ENCODE data around the gene PPM1H. TPM values are rescaled to one million over a fixed set of nuclear protein-coding genes. Genes with fewer than 3 reads are reported as not detected.

PPM1H gene
- total RNA-seq, 5 donors from 2014 or later (not counting 1 experiment from before 2014, with no cell fraction given): 0.18 to 0.82 (median 0.42) TPM

- WGBS (ENCODE audit: insufficient coverage): no CpG with 5 or more reads among the region's 1 CpG
- no peak overlapping the region for H3K27ac Mint-ChIP-seq
- ChIA-PET CTCF (no interaction called here), POLR2A (no interaction called here)
- no peak overlapping the region for H3K4me3 Mint-ChIP-seq
- H3K4me1 ChIP-seq (ENCODE audit: control insufficient read depth in 1 of 2, extremely low read depth in 1 of 2, insufficient read depth in 2 of 2, low read length in 2 of 2): no peaks in the 10 kb centered on the region
- DNase-seq (no peak), ATAC-seq (replicated peaks in 1 of 4) (no peak)
- H3K9me3 ChIP-seq: no peaks in the 10 kb centered on the region
- no peaks in the 10 kb centered on the region for H3K4me1 Mint-ChIP-seq
- H3K9me3 Mint-ChIP-seq: no peaks in the 10 kb centered on the region
- H3K27me3 ChIP-seq (replicated peaks in 1 of 2; ENCODE audit: control insufficient read depth in 2 of 2, extremely low read depth in 1 of 2, insufficient read depth in 2 of 2, low read length in 1 of 2): no peaks in the 10 kb centered on the region
- no peak overlapping the region for H3K4me3 ChIP-seq (ENCODE audit: control insufficient read depth in 1 of 2, extremely low read depth in 1 of 2, low read length in 1 of 2)
- no peak overlapping the region for H3K27ac ChIP-seq (ENCODE audit: low read length)
- peaks cover 2 to 3% of the 10 kb centered on the region in 2 donors for H3K27me3 Mint-ChIP-seq
- no peaks in the 10 kb centered on the region for H3K36me3 ChIP-seq (ENCODE audit: control insufficient read depth in 2 of 2, extremely low read depth in 1 of 2, insufficient read depth in 1 of 2, low read length in 1 of 2)
- H3K36me3 Mint-ChIP-seq: no peaks in the 10 kb centered on the region
Observed at GRCh38 chr12:62856454-62856853, 78.5 kb downstream of the PPM1H start.

GRCh38 chr12:62854024-62854423 lies 80.9 kb downstream of the PPM1H start:
- H3K27me3 Mint-ChIP-seq: peaks cover 3% of the 10 kb centered on the region in 2 donors
- ChIA-PET CTCF (no interaction called here), POLR2A (no interaction called here)
- H3K36me3 Mint-ChIP-seq: no peaks in the 10 kb centered on the region
- Histone ChIP-seq H3K27ac (ENCODE audit: low read length) (no peak overlapping the region), H3K4me1 (ENCODE audit: control insufficient read depth in 1 of 2, extremely low read depth in 1 of 2, insufficient read depth in 2 of 2, low read length in 2 of 2) (no peaks in the 10 kb centered on the region), H3K9me3 (no peaks in the 10 kb centered on the region), H3K36me3 (ENCODE audit: control insufficient read depth in 2 of 2, extremely low read depth in 1 of 2, insufficient read depth in 1 of 2, low read length in 1 of 2) (no peaks in the 10 kb centered on the region), H3K4me3 (ENCODE audit: control insufficient read depth in 1 of 2, extremely low read depth in 1 of 2, low read length in 1 of 2) (no peak overlapping the region), H3K27me3 (replicated peaks in 1 of 2; ENCODE audit: control insufficient read depth in 2 of 2, extremely low read depth in 1 of 2, insufficient read depth in 2 of 2, low read length in 1 of 2) (no peaks in the 10 kb centered on the region)
- WGBS (ENCODE audit: insufficient coverage): 100% methylated on average over 1 of the region's 4 CpGs
- ATAC-seq (replicated peaks in 1 of 4): no peak
- no peaks in the 10 kb centered on the region for H3K9me3 Mint-ChIP-seq
- no peak for DNase-seq
- H3K27ac Mint-ChIP-seq: no peak overlapping the region
- H3K4me1 Mint-ChIP-seq: no peaks in the 10 kb centered on the region
- H3K4me3 Mint-ChIP-seq: no peak overlapping the region

- H3K36me3 ChIP-seq (ENCODE audit: control insufficient read depth in 2 of 2, extremely low read depth in 1 of 2, insufficient read depth in 1 of 2, low read length in 1 of 2): no peaks in the 10 kb centered on the region
- Mint-ChIP-seq H3K9me3 (no peaks in the 10 kb centered on the region), H3K4me1 (no peaks in the 10 kb centered on the region), H3K36me3 (no peaks in the 10 kb centered on the region), H3K4me3 (no peak overlapping the region), H3K27me3 (peaks cover 6 to 9% of the 10 kb centered on the region in 2 donors), H3K27ac (no peak overlapping the region)
- WGBS (ENCODE audit: insufficient coverage): no CpG with 5 or more reads among the region's 1 CpG
- no peaks in the 10 kb centered on the region for H3K27me3 ChIP-seq (replicated peaks in 1 of 2; ENCODE audit: control insufficient read depth in 2 of 2, extremely low read depth in 1 of 2, insufficient read depth in 2 of 2, low read length in 1 of 2)
- CTCF ChIA-PET: no interaction called here
- H3K4me3 ChIP-seq (ENCODE audit: control insufficient read depth in 1 of 2, extremely low read depth in 1 of 2, low read length in 1 of 2): no peak overlapping the region
- POLR2A ChIA-PET: no interaction called here
- H3K27ac ChIP-seq (ENCODE audit: low read length): no peak overlapping the region
- ATAC-seq (replicated peaks in 1 of 4) (no peak), DNase-seq (no peak)
- H3K9me3 ChIP-seq: no peaks in the 10 kb centered on the region
- H3K4me1 ChIP-seq (ENCODE audit: control insufficient read depth in 1 of 2, extremely low read depth in 1 of 2, insufficient read depth in 2 of 2, low read length in 2 of 2): no peaks in the 10 kb centered on the region
Observed at GRCh38 chr12:62849398-62849797, 85.6 kb downstream of the PPM1H start.

GRCh38 chr12:62848418-62848817 lies 86.5 kb downstream of the PPM1H start:
- POLR2A ChIA-PET: no interaction called here
- WGBS (ENCODE audit: insufficient coverage): no CpG with 5 or more reads among the region's 2 CpGs
- no peak overlapping the region for H3K27ac ChIP-seq (ENCODE audit: low read length)

GRCh38 chr12:62847709-62848108 lies 87.2 kb downstream of the PPM1H start:
- no CpG with 5 or more reads among the region's 2 CpGs for WGBS (ENCODE audit: insufficient coverage)
- H3K9me3 ChIP-seq: no peaks in the 10 kb centered on the region
- DNase-seq (no peak), ATAC-seq (replicated peaks in 1 of 4) (no peak)
- no peak overlapping the region for H3K4me3 ChIP-seq (ENCODE audit: control insufficient read depth in 1 of 2, extremely low read depth in 1 of 2, low read length in 1 of 2)
- no peaks in the 10 kb centered on the region for H3K36me3 Mint-ChIP-seq
- POLR2A ChIA-PET: no interaction called here
- no peaks in the 10 kb centered on the region for H3K27me3 ChIP-seq (replicated peaks in 1 of 2; ENCODE audit: control insufficient read depth in 2 of 2, extremely low read depth in 1 of 2, insufficient read depth in 2 of 2, low read length in 1 of 2)
- no peaks in the 10 kb centered on the region for H3K4me1 Mint-ChIP-seq
- H3K4me3 Mint-ChIP-seq: no peak overlapping the region
- H3K9me3 Mint-ChIP-seq: no peaks in the 10 kb centered on the region
- no peak overlapping the region for H3K27ac ChIP-seq (ENCODE audit: low read length)
- H3K36me3 ChIP-seq (ENCODE audit: control insufficient read depth in 2 of 2, extremely low read depth in 1 of 2, insufficient read depth in 1 of 2, low read length in 1 of 2): no peaks in the 10 kb centered on the region
- H3K4me1 ChIP-seq (ENCODE audit: control insufficient read depth in 1 of 2, extremely low read depth in 1 of 2, insufficient read depth in 2 of 2, low read length in 2 of 2): no peaks in the 10 kb centered on the region
- CTCF ChIA-PET: no interaction called here
- H3K27ac Mint-ChIP-seq: no peak overlapping the region
- H3K27me3 Mint-ChIP-seq: peaks cover 6 to 9% of the 10 kb centered on the region in 2 donors

More at GRCh38 chr12:62848418-62848817, 86.5 kb downstream of the PPM1H start:
- no peak overlapping the region for H3K4me3 ChIP-seq (ENCODE audit: control insufficient read depth in 1 of 2, extremely low read depth in 1 of 2, low read length in 1 of 2)
- Mint-ChIP-seq H3K27ac (no peak overlapping the region), H3K4me3 (no peak overlapping the region), H3K27me3 (peaks cover 6 to 9% of the 10 kb centered on the region in 2 donors), H3K4me1 (no peaks in the 10 kb centered on the region), H3K9me3 (no peaks in the 10 kb centered on the region), H3K36me3 (no peaks in the 10 kb centered on the region)
- CTCF ChIA-PET: interaction anchor here in 1 of 2 donors (0.6 kb wide), 1 partner anchor 61 kb away, joined by 3 read pairs; no protein-coding TSS in a partner anchor
- no peaks in the 10 kb centered on the region for H3K27me3 ChIP-seq (replicated peaks in 1 of 2; ENCODE audit: control insufficient read depth in 2 of 2, extremely low read depth in 1 of 2, insufficient read depth in 2 of 2, low read length in 1 of 2)
- no peak for ATAC-seq (replicated peaks in 1 of 4)
- H3K9me3 ChIP-seq: no peaks in the 10 kb centered on the region
- DNase-seq: no peak
- H3K36me3 ChIP-seq (ENCODE audit: control insufficient read depth in 2 of 2, extremely low read depth in 1 of 2, insufficient read depth in 1 of 2, low read length in 1 of 2): no peaks in the 10 kb centered on the region
- H3K4me1 ChIP-seq (ENCODE audit: control insufficient read depth in 1 of 2, extremely low read depth in 1 of 2, insufficient read depth in 2 of 2, low read length in 2 of 2): no peaks in the 10 kb centered on the region

- Mint-ChIP-seq H3K27ac (no peak overlapping the region), H3K4me3 (no peak overlapping the region), H3K9me3 (no peaks in the 10 kb centered on the region), H3K36me3 (no peaks in the 10 kb centered on the region), H3K4me1 (no peaks in the 10 kb centered on the region), H3K27me3 (peaks cover 6 to 9% of the 10 kb centered on the region in 2 donors)
- H3K4me3 ChIP-seq (ENCODE audit: control insufficient read depth in 1 of 2, extremely low read depth in 1 of 2, low read length in 1 of 2): no peak overlapping the region
- DNase-seq: no peak
- ChIA-PET POLR2A (no interaction called here), CTCF (interaction anchor here (0.6 kb wide), 2 partner anchors 53 to 723 kb away, joined by 3 to 5 read pairs; no protein-coding TSS in a partner anchor)
- no peaks in the 10 kb centered on the region for H3K4me1 ChIP-seq (ENCODE audit: control insufficient read depth in 1 of 2, extremely low read depth in 1 of 2, insufficient read depth in 2 of 2, low read length in 2 of 2)
- H3K9me3 ChIP-seq: no peaks in the 10 kb centered on the region
- no peak for ATAC-seq (replicated peaks in 1 of 4)
- H3K27me3 ChIP-seq (replicated peaks in 1 of 2; ENCODE audit: control insufficient read depth in 2 of 2, extremely low read depth in 1 of 2, insufficient read depth in 2 of 2, low read length in 1 of 2): no peaks in the 10 kb centered on the region
- 83% methylated on average over 3 of the region's 4 CpGs for WGBS (ENCODE audit: insufficient coverage)
- H3K36me3 ChIP-seq (ENCODE audit: control insufficient read depth in 2 of 2, extremely low read depth in 1 of 2, insufficient read depth in 1 of 2, low read length in 1 of 2): no peaks in the 10 kb centered on the region
- H3K27ac ChIP-seq (ENCODE audit: low read length): no peak overlapping the region
Observed at GRCh38 chr12:62846491-62846890, 88.5 kb downstream of the PPM1H start.

- WGBS (ENCODE audit: insufficient coverage): 71% methylated on average over 1 of the region's 2 CpGs
- no peaks in the 10 kb centered on the region for H3K9me3 Mint-ChIP-seq
- H3K4me3 Mint-ChIP-seq: no peak overlapping the region
Observed at GRCh38 chr12:62844915-62845314, 90.0 kb downstream of the PPM1H start.

More at GRCh38 chr12:62844915-62845314, 90.0 kb downstream of the PPM1H start:
- Histone ChIP-seq H3K27me3 (replicated peaks in 1 of 2; ENCODE audit: control insufficient read depth in 2 of 2, extremely low read depth in 1 of 2, insufficient read depth in 2 of 2, low read length in 1 of 2) (no peaks in the 10 kb centered on the region), H3K4me1 (ENCODE audit: control insufficient read depth in 1 of 2, extremely low read depth in 1 of 2, insufficient read depth in 2 of 2, low read length in 2 of 2) (no peaks in the 10 kb centered on the region), H3K27ac (ENCODE audit: low read length) (no peak overlapping the region), H3K9me3 (no peaks in the 10 kb centered on the region), H3K36me3 (ENCODE audit: control insufficient read depth in 2 of 2, extremely low read depth in 1 of 2, insufficient read depth in 1 of 2, low read length in 1 of 2) (no peaks in the 10 kb centered on the region), H3K4me3 (ENCODE audit: control insufficient read depth in 1 of 2, extremely low read depth in 1 of 2, low read length in 1 of 2) (no peak overlapping the region)
- Mint-ChIP-seq H3K4me1 (no peaks in the 10 kb centered on the region), H3K27ac (no peak overlapping the region), H3K36me3 (no peaks in the 10 kb centered on the region), H3K27me3 (peaks cover 9 to 10% of the 10 kb centered on the region in 2 donors)
- ChIA-PET CTCF (no interaction called here), POLR2A (no interaction called here)
- ATAC-seq (replicated peaks in 1 of 4): no peak
- DNase-seq: no peak
